ENCODE measurements around the gene CLCN7.

Gene CLCN7

DNA sequence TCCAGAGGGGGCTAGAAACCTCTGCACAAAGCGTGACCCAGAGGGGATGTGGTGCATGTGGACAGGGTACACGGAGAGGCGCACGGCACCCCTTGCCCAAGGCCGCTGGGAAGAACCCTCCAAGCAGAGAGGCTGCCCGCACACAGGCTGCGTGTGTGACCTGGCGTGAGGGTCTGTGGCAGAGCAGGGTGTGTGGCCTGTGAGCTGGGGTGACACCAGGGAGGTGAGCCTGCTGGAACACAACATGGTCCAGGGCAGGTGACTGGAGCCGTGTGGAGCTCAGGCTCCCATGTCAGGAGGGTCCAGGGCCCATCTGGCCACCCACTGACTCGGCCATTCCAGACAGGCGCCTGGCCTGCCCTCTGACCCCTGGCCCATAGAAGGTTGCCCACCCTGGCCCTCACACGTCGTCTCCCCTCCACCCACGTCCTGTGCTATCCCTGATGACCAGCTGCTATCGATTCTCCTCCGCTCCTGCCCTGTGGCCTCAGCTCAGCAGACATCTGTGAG lies 43.9 kb upstream of the CLCN7 start:
- TF ChIP-seq, protein P1, sequence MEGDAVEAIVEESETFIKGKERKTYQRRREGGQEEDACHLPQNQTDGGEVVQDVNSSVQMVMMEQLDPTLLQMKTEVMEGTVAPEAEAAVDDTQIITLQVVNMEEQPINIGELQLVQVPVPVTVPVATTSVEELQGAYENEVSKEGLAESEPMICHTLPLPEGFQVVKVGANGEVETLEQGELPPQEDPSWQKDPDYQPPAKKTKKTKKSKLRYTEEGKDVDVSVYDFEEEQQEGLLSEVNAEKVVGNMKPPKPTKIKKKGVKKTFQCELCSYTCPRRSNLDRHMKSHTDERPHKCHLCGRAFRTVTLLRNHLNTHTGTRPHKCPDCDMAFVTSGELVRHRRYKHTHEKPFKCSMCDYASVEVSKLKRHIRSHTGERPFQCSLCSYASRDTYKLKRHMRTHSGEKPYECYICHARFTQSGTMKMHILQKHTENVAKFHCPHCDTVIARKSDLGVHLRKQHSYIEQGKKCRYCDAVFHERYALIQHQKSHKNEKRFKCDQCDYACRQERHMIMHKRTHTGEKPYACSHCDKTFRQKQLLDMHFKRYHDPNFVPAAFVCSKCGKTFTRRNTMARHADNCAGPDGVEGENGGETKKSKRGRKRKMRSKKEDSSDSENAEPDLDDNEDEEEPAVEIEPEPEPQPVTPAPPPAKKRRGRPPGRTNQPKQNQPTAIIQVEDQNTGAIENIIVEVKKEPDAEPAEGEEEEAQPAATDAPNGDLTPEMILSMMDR (IDR thresholded peaks at IDR 0.05; ENCODE audit: poor library complexity, severe bottlenecking): no peak
- ATAC-seq (ENCODE audit: low read depth) (no peak), DNase-seq (ENCODE audit: low spot score) (no peak)
- no peak overlapping the region for H3K27ac ChIP-seq (ENCODE audit: poor library complexity, severe bottlenecking)
- H3K4me1 ChIP-seq (ENCODE audit: insufficient read depth, poor library complexity, severe bottlenecking): no peaks in the 10 kb centered on the region
- peaks cover 4% of the 10 kb centered on the region for H3K9me3 ChIP-seq (ENCODE audit: severe bottlenecking)
- H3K4me3 ChIP-seq (ENCODE audit: severe bottlenecking): no peak overlapping the region
- no peaks in the 10 kb centered on the region for H3K27me3 ChIP-seq (ENCODE audit: insufficient read depth, poor library complexity, severe bottlenecking)
- no peaks in the 10 kb centered on the region for H3K36me3 ChIP-seq (ENCODE audit: low read depth)

DNA sequence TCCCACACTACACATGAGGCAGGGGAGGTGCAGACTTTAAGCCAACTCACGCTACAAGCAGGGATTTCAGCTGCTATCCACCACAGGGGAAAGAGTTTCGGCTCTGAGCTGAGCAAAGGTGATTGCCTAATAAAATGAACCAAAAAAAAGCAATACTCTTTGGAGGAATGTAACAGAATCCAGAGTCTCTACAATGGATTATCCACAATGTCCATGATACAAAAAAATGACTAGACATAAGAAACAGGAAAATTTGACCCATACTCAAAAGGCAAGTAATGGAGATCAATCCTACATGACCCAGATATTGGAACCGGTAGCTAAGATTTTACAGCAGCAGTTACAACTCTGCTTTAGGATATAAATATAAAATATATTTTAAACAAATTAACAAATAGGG lies 39.7 kb upstream of the CLCN7 start:
- ATAC-seq (ENCODE audit: low read depth) (no peak), DNase-seq (ENCODE audit: low spot score) (no peak)
- H3K36me3 ChIP-seq (ENCODE audit: low read depth): no peaks in the 10 kb centered on the region
- TF ChIP-seq, protein P1 (IDR thresholded peaks at IDR 0.05; ENCODE audit: poor library complexity, severe bottlenecking): no peak
- H3K4me1 ChIP-seq (ENCODE audit: insufficient read depth, poor library complexity, severe bottlenecking): no peaks in the 10 kb centered on the region
- H3K27ac ChIP-seq (ENCODE audit: poor library complexity, severe bottlenecking): no peak overlapping the region
- H3K27me3 ChIP-seq (ENCODE audit: insufficient read depth, poor library complexity, severe bottlenecking): no peaks in the 10 kb centered on the region
- peaks cover 4% of the 10 kb centered on the region for H3K9me3 ChIP-seq (ENCODE audit: severe bottlenecking)
- no peak overlapping the region for H3K4me3 ChIP-seq (ENCODE audit: severe bottlenecking)

GRCh38 chr16:1512774-1513173 lies 37.9 kb upstream of the CLCN7 start:
- Histone ChIP-seq H3K4me1 (ENCODE audit: insufficient read depth, poor library complexity, severe bottlenecking) (no peaks in the 10 kb centered on the region), H3K27ac (ENCODE audit: poor library complexity, severe bottlenecking) (no peak overlapping the region), H3K36me3 (ENCODE audit: low read depth) (no peaks in the 10 kb centered on the region), H3K4me3 (ENCODE audit: severe bottlenecking) (no peak overlapping the region), H3K9me3 (ENCODE audit: severe bottlenecking) (peaks cover 4% of the 10 kb centered on the region), H3K27me3 (ENCODE audit: insufficient read depth, poor library complexity, severe bottlenecking) (no peaks in the 10 kb centered on the region)
- TF ChIP-seq, protein P1 (IDR thresholded peaks at IDR 0.05; ENCODE audit: poor library complexity, severe bottlenecking): no peak
- no peak for DNase-seq (ENCODE audit: low spot score)
- ATAC-seq (ENCODE audit: low read depth): no peak

- peaks cover 4% of the 10 kb centered on the region for H3K9me3 ChIP-seq (ENCODE audit: severe bottlenecking)
- ATAC-seq (ENCODE audit: low read depth) (no peak; the same call in 2 of the 3 replicates), DNase-seq (ENCODE audit: low spot score) (no peak)
- H3K4me1 ChIP-seq (ENCODE audit: insufficient read depth, poor library complexity, severe bottlenecking): no peaks in the 10 kb centered on the region
- H3K27ac ChIP-seq (ENCODE audit: poor library complexity, severe bottlenecking): no peak overlapping the region
- no peaks in the 10 kb centered on the region for H3K27me3 ChIP-seq (ENCODE audit: insufficient read depth, poor library complexity, severe bottlenecking)
- TF ChIP-seq, protein P1 (IDR thresholded peaks at IDR 0.05; ENCODE audit: poor library complexity, severe bottlenecking): no peak
- no peaks in the 10 kb centered on the region for H3K36me3 ChIP-seq (ENCODE audit: low read depth)
- no peak overlapping the region for H3K4me3 ChIP-seq (ENCODE audit: severe bottlenecking)
Measured at GRCh38 chr16:1511662-1512569, 37.1 kb upstream of the CLCN7 start.

DNA sequence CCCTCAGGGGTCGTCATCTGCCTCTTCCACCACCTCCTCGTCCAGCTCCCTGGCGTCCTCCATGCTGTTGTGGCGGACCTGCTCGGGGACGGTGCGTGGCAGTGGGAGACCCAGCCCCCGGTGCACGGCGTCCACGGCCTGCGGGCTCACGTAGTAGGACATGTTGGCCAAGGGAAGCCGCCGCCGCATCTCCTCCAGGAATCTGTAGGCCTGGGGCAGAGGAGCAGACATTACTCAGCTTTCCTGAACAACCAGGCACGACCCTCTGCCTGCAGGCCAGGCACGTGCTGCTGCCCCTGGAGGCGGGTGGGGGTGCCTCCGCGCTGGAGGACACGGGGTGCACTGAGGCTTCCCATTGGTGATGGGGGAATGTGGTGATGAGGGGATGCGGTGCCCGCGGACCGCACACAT lies 36.1 kb upstream of the CLCN7 start:
- H3K36me3 ChIP-seq (ENCODE audit: low read depth): no peaks in the 10 kb centered on the region
- no peak overlapping the region for H3K27ac ChIP-seq (ENCODE audit: poor library complexity, severe bottlenecking)
- H3K4me3 ChIP-seq (ENCODE audit: severe bottlenecking): no peak overlapping the region
- ATAC-seq (ENCODE audit: low read depth) (no peak), DNase-seq (ENCODE audit: low spot score) (no peak)
- TF ChIP-seq, protein P1 (IDR thresholded peaks at IDR 0.05; ENCODE audit: poor library complexity, severe bottlenecking): no peak
- H3K9me3 ChIP-seq (ENCODE audit: severe bottlenecking): peaks cover 4% of the 10 kb centered on the region
- no peaks in the 10 kb centered on the region for H3K4me1 ChIP-seq (ENCODE audit: insufficient read depth, poor library complexity, severe bottlenecking)
- H3K27me3 ChIP-seq (ENCODE audit: insufficient read depth, poor library complexity, severe bottlenecking): no peaks in the 10 kb centered on the region

Data from RWPE2 (cell line).